GM10266 (cell line): ENCODE measurements around the gene FAM9A.

Source experiments
- DNase-seq: peaks from one replicate; pipeline ENCODE4 v3.0.0; 2012; ENCODE audit errors: extremely low spot score
- TF ChIP-seq, protein P1 (sequence below): IDR thresholded peaks from 2 replicates; pipeline ENCODE4 v1.5.1; 2012; ENCODE audit warnings: mild to moderate bottlenecking, low read depth; ENCODE audit not compliant: control insufficient read depth, insufficient read depth; ENCODE audit errors: missing control alignments

Gene FAM9A

DNA sequence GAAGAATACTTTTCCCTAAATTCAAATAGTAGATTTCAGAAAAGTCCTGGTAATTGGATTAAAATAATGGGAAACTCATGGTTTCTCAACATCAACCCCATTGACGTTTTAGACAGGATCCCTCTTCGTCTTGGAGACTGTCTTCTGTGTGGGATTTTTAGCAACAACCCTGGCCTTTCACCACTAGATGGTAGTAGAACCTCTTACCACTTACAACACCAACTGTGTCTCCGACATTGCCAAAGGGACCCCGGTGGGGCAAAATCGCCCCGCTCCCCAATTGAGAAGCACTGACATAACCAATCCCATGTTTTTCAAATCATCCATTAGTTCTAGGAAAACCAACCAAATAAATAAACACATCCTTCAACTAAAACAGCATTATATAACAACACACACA lies 52.3 kb downstream of the FAM9A start:
- TF ChIP-seq, protein P1, sequence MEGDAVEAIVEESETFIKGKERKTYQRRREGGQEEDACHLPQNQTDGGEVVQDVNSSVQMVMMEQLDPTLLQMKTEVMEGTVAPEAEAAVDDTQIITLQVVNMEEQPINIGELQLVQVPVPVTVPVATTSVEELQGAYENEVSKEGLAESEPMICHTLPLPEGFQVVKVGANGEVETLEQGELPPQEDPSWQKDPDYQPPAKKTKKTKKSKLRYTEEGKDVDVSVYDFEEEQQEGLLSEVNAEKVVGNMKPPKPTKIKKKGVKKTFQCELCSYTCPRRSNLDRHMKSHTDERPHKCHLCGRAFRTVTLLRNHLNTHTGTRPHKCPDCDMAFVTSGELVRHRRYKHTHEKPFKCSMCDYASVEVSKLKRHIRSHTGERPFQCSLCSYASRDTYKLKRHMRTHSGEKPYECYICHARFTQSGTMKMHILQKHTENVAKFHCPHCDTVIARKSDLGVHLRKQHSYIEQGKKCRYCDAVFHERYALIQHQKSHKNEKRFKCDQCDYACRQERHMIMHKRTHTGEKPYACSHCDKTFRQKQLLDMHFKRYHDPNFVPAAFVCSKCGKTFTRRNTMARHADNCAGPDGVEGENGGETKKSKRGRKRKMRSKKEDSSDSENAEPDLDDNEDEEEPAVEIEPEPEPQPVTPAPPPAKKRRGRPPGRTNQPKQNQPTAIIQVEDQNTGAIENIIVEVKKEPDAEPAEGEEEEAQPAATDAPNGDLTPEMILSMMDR: peak; percentile 36
- DNase-seq: no peak

DNA sequence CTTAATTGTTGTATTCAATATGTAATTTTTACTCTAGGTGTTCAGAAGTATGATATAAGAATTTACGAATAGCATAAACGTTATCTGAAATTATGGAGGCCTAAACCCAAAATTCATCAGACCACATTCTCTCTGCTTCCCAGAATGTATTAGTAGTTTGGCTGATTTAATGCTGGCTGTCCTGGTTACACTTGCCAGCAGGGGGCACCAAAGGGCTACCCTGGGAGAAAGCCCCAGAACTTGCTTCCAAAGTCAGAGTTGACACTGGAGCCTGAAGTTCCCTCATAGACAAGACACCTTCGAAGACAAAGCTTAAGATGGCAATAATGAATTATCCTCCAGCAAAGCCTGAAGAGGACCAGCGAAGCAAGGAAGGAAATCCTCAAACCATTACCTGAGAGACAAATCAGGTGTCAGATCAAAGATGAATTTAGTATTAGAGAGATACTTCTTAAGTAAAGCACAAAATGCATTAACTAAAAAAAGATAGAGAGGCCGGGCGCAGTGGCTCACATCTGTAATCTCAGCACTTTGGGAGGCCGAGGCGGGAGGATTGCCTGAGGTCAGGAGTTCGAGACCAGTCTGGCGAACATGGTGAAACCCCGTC lies 58.0 kb downstream of the FAM9A start:
- TF ChIP-seq, protein P1: peak; percentile 69
- peak; percentile 28 for DNase-seq

DNA sequence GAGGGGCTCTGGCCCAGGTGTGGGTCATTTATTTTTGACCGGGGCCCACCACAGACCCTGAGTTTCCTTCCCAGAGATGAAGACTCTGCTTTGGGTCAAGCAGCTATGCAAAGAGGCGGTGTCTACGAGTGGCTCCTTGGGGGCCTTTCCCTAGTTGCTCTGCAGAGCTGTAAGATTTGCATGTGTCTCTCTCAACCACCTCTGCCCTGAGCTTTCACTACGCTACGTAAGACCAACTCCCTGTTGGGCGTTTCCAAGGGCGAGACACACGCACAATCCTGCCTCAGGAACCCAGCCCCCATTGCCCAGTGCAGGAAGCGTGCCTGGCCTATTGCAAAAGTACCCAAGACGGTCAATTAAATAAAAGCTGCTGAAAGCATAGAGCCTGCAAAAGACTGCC lies 59.2 kb downstream of the FAM9A start:
- no peak for DNase-seq
- TF ChIP-seq, protein P1: no peak
